NCI-H774 (cell line): Measurements from ENCODE around the gene RASA2.

ENCODE experiments used
- DNase-seq: peaks from one replicate; lab custom pipeline; 2025; lab: John Stamatoyannopoulos, UW

Gene RASA2

GRCh38 chr3:141537856-141538255, 51.0 kb downstream of the RASA2 start:
- DNase-seq = no peak

- no peak for DNase-seq
Observed at GRCh38 chr3:141538568-141539240, 51.9 kb downstream of the RASA2 start.

GRCh38 chr3:141539431-141540187, 52.8 kb downstream of the RASA2 start:
- no peak for DNase-seq

GRCh38 chr3:141540531-141540930, 53.7 kb downstream of the RASA2 start:
- no peak for DNase-seq

GRCh38 chr3:141542202-141542969, 55.6 kb downstream of the RASA2 start:
- no peak for DNase-seq

GRCh38 chr3:141542989-141543388, 56.2 kb downstream of the RASA2 start:
- DNase-seq = no peak

- DNase-seq = no peak
Observed at GRCh38 chr3:141544697-141545096, 57.9 kb downstream of the RASA2 start.

GRCh38 chr3:141546081-141546480, 59.3 kb downstream of the RASA2 start:
- DNase-seq = no peak

- DNase-seq = no peak
Observed at GRCh38 chr3:141546586-141546985, 59.8 kb downstream of the RASA2 start.

- DNase-seq = no peak
Observed at GRCh38 chr3:141547791-141548190, 61.0 kb downstream of the RASA2 start.

- no peak for DNase-seq
Observed at GRCh38 chr3:141550926-141551665, 64.3 kb downstream of the RASA2 start.

GRCh38 chr3:141552440-141552991, 65.7 kb downstream of the RASA2 start:
- DNase-seq = no peak

- DNase-seq = no peak
Observed at GRCh38 chr3:141553055-141553454, 66.2 kb downstream of the RASA2 start.

- no peak for DNase-seq
Observed at GRCh38 chr3:141556034-141556433, 69.2 kb downstream of the RASA2 start.

- DNase-seq = no peak
Observed at GRCh38 chr3:141557961-141558706, 71.3 kb downstream of the RASA2 start.

GRCh38 chr3:141561426-141562034, 74.7 kb downstream of the RASA2 start:
- DNase-seq = peak; percentile 7

GRCh38 chr3:141564241-141564640, 77.4 kb downstream of the RASA2 start:
- DNase-seq = no peak

- DNase-seq = no peak
Observed at GRCh38 chr3:141570068-141570467, 83.2 kb downstream of the RASA2 start.

- DNase-seq = no peak
Observed at GRCh38 chr3:141575879-141576743, 89.3 kb downstream of the RASA2 start.

- DNase-seq = no peak
Observed at GRCh38 chr3:141576744-141577052, 89.9 kb downstream of the RASA2 start.
